OCI-LY1 (cell line): Measurements from ENCODE around the gene AJAP1.

ENCODE experiments used
- H2AFZ ChIP-seq: fragments of 200-600 bp; sonication (generic), shearing (Covaris generic); 2 replicates; pipeline ENCODE4 v1.6.0; 2014; ENCODE audit warnings: antibody characterized with exemption, mild to moderate bottlenecking, low read length
- H3F3A ChIP-seq: fragments of 200-600 bp; sonication (generic), shearing (Covaris generic); 2 replicates; pipeline ENCODE4 v1.6.0; 2014; ENCODE audit warnings: mild to moderate bottlenecking, antibody characterized with exemption, low read length, moderate library complexity; ENCODE audit not compliant: insufficient read depth
- H3K27ac ChIP-seq: fragments of 200-600 bp; sonication (generic); 2 replicates; pipeline ENCODE4 v1.5.1; 2014; ENCODE audit warnings: low read length, mixed run types, mild to moderate bottlenecking, low read depth; ENCODE audit not compliant: poor library complexity, severe bottlenecking
- H3K27me3 ChIP-seq: fragments of 200-600 bp; sonication (generic); 2 replicates; pipeline ENCODE4 v1.6.0; 2014; ENCODE audit warnings: antibody characterized with exemption, mild to moderate bottlenecking, low read length, moderate library complexity; ENCODE audit not compliant: insufficient read depth
- H3K36me3 ChIP-seq: fragments of 200-600 bp; sonication (generic); 2 replicates; pipeline ENCODE4 v1.6.1; 2014; ENCODE audit warnings: mild to moderate bottlenecking, antibody characterized with exemption, low read length, moderate library complexity, mixed read lengths; ENCODE audit not compliant: insufficient read depth
- H3K4me1 ChIP-seq: fragments of 200-600 bp; sonication (generic); 2 replicates; pipeline ENCODE4 v1.5.1; 2014; ENCODE audit warnings: mild to moderate bottlenecking, low read length, moderate library complexity; ENCODE audit not compliant: insufficient read depth, severe bottlenecking
- H3K4me2 ChIP-seq: fragments of 200-600 bp; sonication (generic), shearing (Covaris generic); 2 replicates; pipeline ENCODE4 v1.6.1; 2014; ENCODE audit warnings: low read length
- H3K4me3 ChIP-seq: fragments of 200-600 bp; sonication (generic); 2 replicates; pipeline ENCODE4 v1.5.1; 2014; ENCODE audit warnings: low read length, low read depth, mild to moderate bottlenecking, mixed read lengths; ENCODE audit not compliant: poor library complexity, severe bottlenecking
- H3K79me2 ChIP-seq: fragments of 200-600 bp; shearing (Covaris generic); 2 replicates; pipeline ENCODE4 v1.6.1; 2016; ENCODE audit warnings: mixed run types, low read length, mixed read lengths; ENCODE audit not compliant: insufficient read depth
- H3K9ac ChIP-seq: fragments of 200-600 bp; sonication (generic), shearing (Covaris generic); 2 replicates; pipeline ENCODE4 v1.6.1; 2014; ENCODE audit warnings: mild to moderate bottlenecking, low read length, mixed read lengths
- H3K9me2 ChIP-seq: fragments of 200-600 bp; sonication (generic), shearing (Covaris generic); 2 replicates; pipeline ENCODE4 v1.6.1; 2014; ENCODE audit warnings: low read depth, mild to moderate bottlenecking, low read length, mixed read lengths
- H3K9me3 ChIP-seq: fragments of 200-600 bp; shearing (Covaris generic); 2 replicates; pipeline ENCODE4 v1.6.1; 2014; ENCODE audit warnings: low read length, mixed read lengths
- H4K20me1 ChIP-seq: fragments of 200-600 bp; sonication (generic), shearing (Covaris generic); 2 replicates; pipeline ENCODE4 v1.6.0; 2016; ENCODE audit warnings: mild to moderate bottlenecking, low read length; ENCODE audit not compliant: insufficient read depth
- CTCF ChIP-seq: fragments of 200-600 bp; sonication (generic), shearing (Covaris generic); IDR thresholded peaks from 2 replicates; pipeline ENCODE4 v1.5.1; 2017; ENCODE audit warnings: mild to moderate bottlenecking, antibody characterized with exemption, low read length, moderate library complexity, mixed read lengths
- EZH2 ChIP-seq: fragments of 200-600 bp; sonication (generic), shearing (Covaris generic); IDR thresholded peaks from 2 replicates; pipeline ENCODE4 v1.8.0; 2017; ENCODE audit warnings: borderline replicate concordance, mixed run types, mild to moderate bottlenecking, antibody characterized with exemption, low read length, moderate library complexity, mixed read lengths

AJAP1 gene

GRCh38 chr1:4794020-4794780 lies 139.8 kb downstream of the AJAP1 start:
- no peak overlapping the region for H3K4me3 ChIP-seq

GRCh38 chr1:4796161-4797015 lies 142.0 kb downstream of the AJAP1 start:
- H2AFZ ChIP-seq: no peak overlapping the region
- H3K27ac ChIP-seq: no peak overlapping the region
- no peaks in the 10 kb centered on the region for H4K20me1 ChIP-seq
- H3K9me2 ChIP-seq: no peaks in the 10 kb centered on the region
- no peaks in the 10 kb centered on the region for H3F3A ChIP-seq
- H3K36me3 ChIP-seq: no peaks in the 10 kb centered on the region
- no peak overlapping the region for H3K4me2 ChIP-seq
- H3K4me3 ChIP-seq: no peak overlapping the region
- H3K79me2 ChIP-seq: no peaks in the 10 kb centered on the region
- no peak overlapping the region for H3K9ac ChIP-seq
- TF ChIP-seq EZH2 (no peak), CTCF (no peak)
- no peaks in the 10 kb centered on the region for H3K4me1 ChIP-seq
- H3K27me3 ChIP-seq: no peaks in the 10 kb centered on the region
- H3K9me3 ChIP-seq: no peaks in the 10 kb centered on the region

More at GRCh38 chr1:4794020-4794780, 139.8 kb downstream of the AJAP1 start:
- no peak overlapping the region for H3K27ac ChIP-seq
- no peak overlapping the region for H3K4me2 ChIP-seq
- H4K20me1 ChIP-seq: no peaks in the 10 kb centered on the region
- H3K9me2 ChIP-seq: no peaks in the 10 kb centered on the region
- no peaks in the 10 kb centered on the region for H3K79me2 ChIP-seq
- no peak overlapping the region for H3K9ac ChIP-seq
- H3K27me3 ChIP-seq: no peaks in the 10 kb centered on the region
- H3K36me3 ChIP-seq: no peaks in the 10 kb centered on the region
- no peak for TF ChIP-seq EZH2
- TF ChIP-seq CTCF: no peak
- no peak overlapping the region for H2AFZ ChIP-seq
- no peaks in the 10 kb centered on the region for H3K9me3 ChIP-seq
- H3K4me1 ChIP-seq: no peaks in the 10 kb centered on the region
- H3F3A ChIP-seq: no peaks in the 10 kb centered on the region

GRCh38 chr1:4797016-4797410 lies 142.6 kb downstream of the AJAP1 start:
- H4K20me1 ChIP-seq: no peaks in the 10 kb centered on the region
- H3K9ac ChIP-seq: no peak overlapping the region
- no peak overlapping the region for H3K4me2 ChIP-seq
- TF ChIP-seq EZH2 (no peak), CTCF (no peak)
- H3K36me3 ChIP-seq: no peaks in the 10 kb centered on the region
- H3F3A ChIP-seq: no peaks in the 10 kb centered on the region
- no peaks in the 10 kb centered on the region for H3K27me3 ChIP-seq
- H2AFZ ChIP-seq: no peak overlapping the region
- no peak overlapping the region for H3K4me3 ChIP-seq
- no peaks in the 10 kb centered on the region for H3K79me2 ChIP-seq
- no peaks in the 10 kb centered on the region for H3K9me3 ChIP-seq
- H3K27ac ChIP-seq: no peak overlapping the region
- H3K9me2 ChIP-seq: no peaks in the 10 kb centered on the region
- no peaks in the 10 kb centered on the region for H3K4me1 ChIP-seq
